T-helper 1 cell treated with Interleukin-12 subunit alpha and Interleukin-12 subunit beta and Interleukin-4 antibody, amounts not matched to agents 30 μg/mL and 1 μg/mL, for 36 hours (primary cell): ENCODE measurements around the gene UBE2G2.
"Not testable (repeated sequence)": the region's sequence is repeated elsewhere in the genome, so short reads cannot be mapped to it uniquely, and the experiment has no call there.

Experiments used
- H3K27ac Mint-ChIP-seq: one replicate; pipeline ENCODE4 v1.8.0; 2021; ENCODE audit warnings: mild to moderate bottlenecking, mixed read lengths
- H3K27me3 Mint-ChIP-seq: one replicate; pipeline ENCODE4 v1.8.0; 2021; ENCODE audit warnings: low read depth, mixed read lengths
- H3K36me3 Mint-ChIP-seq: one replicate; pipeline ENCODE4 v1.8.0; 2021; ENCODE audit warnings: low read depth, mixed read lengths
- H3K4me1 Mint-ChIP-seq: one replicate; pipeline ENCODE4 v1.8.0; 2021; ENCODE audit warnings: low read depth, mixed read lengths
- H3K4me3 Mint-ChIP-seq: one replicate; pipeline ENCODE4 v1.8.0; 2021; ENCODE audit warnings: mild to moderate bottlenecking, moderate library complexity, mixed read lengths
- H3K9me3 Mint-ChIP-seq: one replicate; pipeline ENCODE4 v1.8.0; 2021; ENCODE audit warnings: mixed read lengths

The UBE2G2 gene

DNA sequence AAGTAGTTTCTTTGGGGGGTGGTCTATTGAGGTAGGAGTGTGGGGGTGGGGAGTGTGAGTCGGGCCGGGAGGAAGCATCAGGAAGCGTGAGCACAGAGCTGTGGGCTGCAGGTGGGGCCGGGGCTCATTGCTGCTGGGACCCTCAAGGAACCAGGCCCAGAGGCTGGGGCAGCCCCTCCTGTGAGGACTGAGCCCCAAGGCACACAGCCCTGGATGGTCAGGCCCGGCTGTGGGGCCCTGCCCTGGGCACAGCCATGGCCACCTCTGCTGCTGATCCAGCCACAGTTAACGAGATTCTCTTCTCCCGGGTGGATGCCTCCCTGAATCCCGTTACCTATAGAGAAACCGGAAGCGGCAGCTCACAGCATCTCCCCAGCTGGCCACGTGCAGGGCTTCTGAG lies 39.2 kb upstream of the UBE2G2 start:
- Mint-ChIP-seq H3K27me3 (no peaks in the 10 kb centered on the region), H3K9me3 (no peaks in the 10 kb centered on the region), H3K36me3 (no peaks in the 10 kb centered on the region)

DNA sequence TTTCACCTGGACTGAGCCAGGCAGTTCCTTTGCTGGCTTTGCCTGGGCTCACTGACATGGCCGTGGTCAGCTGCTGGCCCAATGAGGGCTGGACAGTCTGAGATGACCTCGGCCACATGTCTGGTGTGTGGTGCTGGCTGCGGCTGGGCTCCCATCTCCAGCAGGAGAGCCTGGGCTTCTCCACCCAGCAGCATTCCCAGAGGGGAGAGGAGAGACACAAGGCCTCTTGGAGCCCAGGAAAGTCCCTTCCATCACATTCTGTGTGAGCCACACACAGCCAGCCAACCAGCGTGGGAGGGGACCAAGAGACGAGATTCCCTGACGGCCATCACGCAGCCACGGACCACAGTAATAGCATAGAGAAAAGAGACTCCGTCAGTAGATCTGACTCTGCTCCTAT lies 37.3 kb upstream of the UBE2G2 start:
- no peaks in the 10 kb centered on the region for H3K27me3 Mint-ChIP-seq
- H3K9me3 Mint-ChIP-seq: no peaks in the 10 kb centered on the region

More for the DNA sequence above, 39.2 kb upstream of the UBE2G2 start:
- Mint-ChIP-seq H3K27ac (no peak overlapping the region), H3K4me1 (no peaks in the 10 kb centered on the region), H3K4me3 (no peak overlapping the region)

DNA sequence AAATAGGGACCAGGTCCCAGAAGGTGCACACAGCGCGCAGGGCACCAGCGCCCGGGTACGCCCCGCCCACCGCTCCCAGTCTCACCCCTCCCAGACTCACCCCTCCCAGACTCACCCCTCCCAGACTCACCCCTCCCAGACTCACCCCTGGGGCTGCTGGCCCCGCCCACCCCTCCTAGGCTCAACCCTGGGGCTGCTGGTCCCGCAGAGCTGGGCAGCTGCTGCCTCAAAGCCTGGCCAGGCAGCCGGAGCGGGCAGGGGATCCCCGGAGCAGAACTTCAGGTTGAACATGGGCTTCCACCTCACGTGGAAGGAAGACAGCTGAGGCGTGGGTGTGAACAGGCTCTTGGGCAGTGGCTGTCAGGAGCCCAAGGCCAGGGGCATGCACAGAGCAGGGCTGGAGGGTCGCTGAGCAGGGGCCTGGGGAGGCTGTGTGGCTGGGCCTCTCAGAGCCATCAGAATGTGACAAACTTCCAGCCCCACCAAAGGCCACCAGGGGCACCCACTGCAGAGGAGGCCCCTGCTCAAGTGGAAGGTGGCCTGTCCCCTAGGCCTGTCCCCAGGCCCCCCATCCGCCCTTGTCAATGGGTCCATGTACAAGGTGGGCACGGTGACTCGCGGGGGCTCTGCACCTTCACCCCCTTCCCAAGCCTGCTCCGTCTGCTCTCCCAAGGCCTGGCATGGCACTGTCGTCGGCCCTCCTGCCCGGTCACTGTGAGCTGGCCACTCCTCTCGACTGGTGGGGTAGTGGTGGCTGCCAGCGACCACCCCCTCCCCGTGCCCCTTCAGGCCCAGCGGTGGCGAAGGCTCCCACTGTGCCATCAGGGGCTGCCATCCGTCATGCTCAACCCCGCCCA lies 36.6 kb upstream of the UBE2G2 start:
- H3K4me3 Mint-ChIP-seq: no peak overlapping the region
- no peak overlapping the region for H3K27ac Mint-ChIP-seq
- no peaks in the 10 kb centered on the region for H3K27me3 Mint-ChIP-seq
- no peaks in the 10 kb centered on the region for H3K9me3 Mint-ChIP-seq
- no peaks in the 10 kb centered on the region for H3K36me3 Mint-ChIP-seq
- H3K4me1 Mint-ChIP-seq: no peaks in the 10 kb centered on the region

More for the DNA sequence above, 37.3 kb upstream of the UBE2G2 start:
- no peak overlapping the region for H3K27ac Mint-ChIP-seq
- no peaks in the 10 kb centered on the region for H3K4me1 Mint-ChIP-seq
- no peak overlapping the region for H3K4me3 Mint-ChIP-seq
- H3K36me3 Mint-ChIP-seq: no peaks in the 10 kb centered on the region

- no peak overlapping the region for H3K27ac Mint-ChIP-seq
- no peaks in the 10 kb centered on the region for H3K27me3 Mint-ChIP-seq
- H3K36me3 Mint-ChIP-seq: no peaks in the 10 kb centered on the region
- H3K4me1 Mint-ChIP-seq: no peaks in the 10 kb centered on the region
- H3K4me3 Mint-ChIP-seq: no peak overlapping the region
- H3K9me3 Mint-ChIP-seq: no peaks in the 10 kb centered on the region
Observed at GRCh38 chr21:44837537-44837936, 35.9 kb upstream of the UBE2G2 start.

DNA sequence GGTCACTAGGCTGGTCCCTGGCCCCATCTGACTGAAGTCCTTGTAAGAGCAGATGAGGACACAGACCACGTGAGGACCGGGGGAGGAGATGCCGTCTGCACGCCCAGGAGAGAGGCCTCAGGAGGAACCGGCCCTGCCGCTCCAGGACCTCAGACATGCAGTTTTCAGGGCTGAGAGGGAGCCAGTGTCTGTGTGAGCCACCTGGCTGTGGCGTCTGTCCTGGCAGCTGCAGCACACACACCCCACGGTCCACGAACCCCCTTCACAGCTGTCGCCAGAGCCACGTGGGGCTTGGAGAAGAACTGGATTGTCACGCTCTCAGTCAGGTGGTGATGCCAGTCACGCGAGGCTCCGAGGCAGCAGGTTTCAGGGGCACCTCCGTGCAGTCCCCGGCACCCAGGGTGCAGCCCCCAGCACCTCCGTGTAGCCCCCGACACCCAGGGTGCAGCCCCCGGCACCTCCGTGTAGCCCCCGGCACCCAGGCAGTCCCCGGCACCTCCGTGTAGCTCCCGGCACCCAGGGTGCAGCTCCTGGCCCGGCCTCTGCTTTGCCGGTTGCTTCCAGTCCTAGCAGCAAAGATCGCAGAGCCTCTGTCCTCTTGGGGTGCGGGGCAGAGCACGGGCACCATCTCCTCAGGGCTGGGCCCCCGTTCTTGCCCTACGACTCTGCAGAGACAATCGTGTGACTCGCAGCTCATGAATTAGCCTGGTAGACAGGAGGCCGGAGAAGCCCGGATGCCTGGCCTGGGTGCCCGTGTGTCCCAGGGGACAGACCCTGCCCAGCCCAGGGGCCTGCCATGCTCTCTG lies 35.2 kb upstream of the UBE2G2 start:
- H3K27ac Mint-ChIP-seq: no peak overlapping the region
- H3K9me3 Mint-ChIP-seq: no peaks in the 10 kb centered on the region
- H3K36me3 Mint-ChIP-seq: no peaks in the 10 kb centered on the region
- H3K27me3 Mint-ChIP-seq: no peaks in the 10 kb centered on the region
- H3K4me3 Mint-ChIP-seq: no peak overlapping the region
- no peaks in the 10 kb centered on the region for H3K4me1 Mint-ChIP-seq

DNA sequence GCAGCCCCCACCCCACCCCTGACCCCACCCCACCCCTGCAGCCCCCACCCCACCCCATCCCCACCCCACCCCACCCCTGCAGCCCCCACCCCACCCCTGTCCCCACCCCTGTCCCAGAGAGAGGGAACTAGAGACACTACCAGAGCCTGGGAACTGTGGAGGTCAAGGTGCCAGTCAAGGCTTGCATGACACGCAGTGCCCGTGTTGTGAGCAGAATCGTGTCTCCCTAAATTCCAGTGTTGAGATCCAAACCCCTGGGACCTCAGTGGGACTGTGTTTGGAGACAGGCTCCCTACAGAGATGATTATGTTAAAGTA lies 34.7 kb upstream of the UBE2G2 start:
- H3K36me3 Mint-ChIP-seq: no peaks in the 10 kb centered on the region
- no peak overlapping the region for H3K27ac Mint-ChIP-seq
- no peak overlapping the region for H3K4me3 Mint-ChIP-seq
- peaks cover 1% of the 10 kb centered on the region for H3K4me1 Mint-ChIP-seq
- no peaks in the 10 kb centered on the region for H3K9me3 Mint-ChIP-seq
- H3K27me3 Mint-ChIP-seq: no peaks in the 10 kb centered on the region

- Mint-ChIP-seq H3K27ac (no peak overlapping the region), H3K9me3 (no peaks in the 10 kb centered on the region), H3K4me3 (no peak overlapping the region), H3K4me1 (peaks cover 5% of the 10 kb centered on the region), H3K36me3 (no peaks in the 10 kb centered on the region), H3K27me3 (no peaks in the 10 kb centered on the region)
Observed at GRCh38 chr21:44835647-44835973, 34.0 kb upstream of the UBE2G2 start.

- Mint-ChIP-seq H3K27ac (no peak overlapping the region), H3K9me3 (no peaks in the 10 kb centered on the region), H3K36me3 (no peaks in the 10 kb centered on the region), H3K4me3 (no peak overlapping the region), H3K4me1 (peaks cover 5% of the 10 kb centered on the region), H3K27me3 (no peaks in the 10 kb centered on the region)
Observed at GRCh38 chr21:44834951-44835646, 33.5 kb upstream of the UBE2G2 start.

DNA sequence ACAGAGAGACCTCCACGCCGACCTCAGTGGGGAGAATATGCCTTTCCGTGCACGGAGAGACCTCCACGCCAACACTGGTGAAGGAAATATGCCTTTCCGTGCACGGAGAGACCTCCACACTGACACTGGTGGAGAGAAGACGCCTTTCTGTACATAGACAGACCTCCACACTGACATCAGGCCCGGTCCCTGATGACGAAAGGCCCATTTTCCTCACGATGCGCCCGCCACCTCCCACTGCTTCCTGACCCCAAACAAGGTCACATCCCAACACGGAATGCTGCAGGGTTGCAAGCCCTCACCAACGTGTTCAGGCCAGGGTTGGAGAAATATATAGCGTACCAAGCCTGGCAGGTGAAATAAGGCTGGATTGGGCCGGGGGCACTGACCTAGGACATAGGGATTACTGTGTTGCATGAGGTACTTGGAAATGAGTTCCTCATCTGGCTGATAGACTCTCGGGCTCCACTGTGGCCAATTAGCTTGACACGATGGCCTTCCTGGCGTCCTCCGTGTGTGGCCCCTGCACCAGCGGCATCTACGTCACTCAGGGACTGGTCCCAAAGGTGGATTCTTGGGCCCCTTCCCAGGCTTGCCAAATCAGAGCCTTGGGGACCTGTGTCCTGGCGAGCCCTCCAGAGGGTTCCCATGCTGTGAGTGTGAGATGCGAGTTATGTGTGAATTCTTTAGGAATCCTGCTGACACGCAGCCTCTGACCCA lies 32.8 kb upstream of the UBE2G2 start:
- Mint-ChIP-seq H3K9me3 (peaks cover 5% of the 10 kb centered on the region), H3K36me3 (no peaks in the 10 kb centered on the region), H3K4me1 (peaks cover 5% of the 10 kb centered on the region), H3K27me3 (no peaks in the 10 kb centered on the region), H3K4me3 (no peak overlapping the region), H3K27ac (no peak overlapping the region)

DNA sequence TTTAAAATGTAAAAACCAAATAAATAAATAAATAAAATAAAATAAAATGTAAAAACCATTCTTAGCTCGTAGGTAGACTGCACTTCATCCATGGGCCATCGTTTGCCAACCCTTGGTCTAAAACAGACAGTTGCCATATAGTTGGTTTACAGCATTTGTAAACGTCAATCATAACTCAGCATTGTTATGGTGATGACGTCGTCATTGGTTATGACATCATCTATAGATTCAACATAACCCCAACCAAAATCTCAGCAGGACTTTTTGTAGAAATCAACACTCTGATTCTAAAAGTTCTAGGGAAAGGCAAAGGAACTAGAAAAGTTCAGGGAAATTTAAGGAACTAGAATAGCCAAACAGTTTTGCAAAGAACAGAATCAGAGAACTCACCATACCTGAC lies 32.0 kb upstream of the UBE2G2 start:
- no peaks in the 10 kb centered on the region for H3K36me3 Mint-ChIP-seq
- no peak overlapping the region for H3K4me3 Mint-ChIP-seq
- H3K27me3 Mint-ChIP-seq: peaks cover 2% of the 10 kb centered on the region
- H3K4me1 Mint-ChIP-seq: peaks cover 5% of the 10 kb centered on the region
- H3K27ac Mint-ChIP-seq: no peak overlapping the region
- H3K9me3 Mint-ChIP-seq: peaks cover 11% of the 10 kb centered on the region

DNA sequence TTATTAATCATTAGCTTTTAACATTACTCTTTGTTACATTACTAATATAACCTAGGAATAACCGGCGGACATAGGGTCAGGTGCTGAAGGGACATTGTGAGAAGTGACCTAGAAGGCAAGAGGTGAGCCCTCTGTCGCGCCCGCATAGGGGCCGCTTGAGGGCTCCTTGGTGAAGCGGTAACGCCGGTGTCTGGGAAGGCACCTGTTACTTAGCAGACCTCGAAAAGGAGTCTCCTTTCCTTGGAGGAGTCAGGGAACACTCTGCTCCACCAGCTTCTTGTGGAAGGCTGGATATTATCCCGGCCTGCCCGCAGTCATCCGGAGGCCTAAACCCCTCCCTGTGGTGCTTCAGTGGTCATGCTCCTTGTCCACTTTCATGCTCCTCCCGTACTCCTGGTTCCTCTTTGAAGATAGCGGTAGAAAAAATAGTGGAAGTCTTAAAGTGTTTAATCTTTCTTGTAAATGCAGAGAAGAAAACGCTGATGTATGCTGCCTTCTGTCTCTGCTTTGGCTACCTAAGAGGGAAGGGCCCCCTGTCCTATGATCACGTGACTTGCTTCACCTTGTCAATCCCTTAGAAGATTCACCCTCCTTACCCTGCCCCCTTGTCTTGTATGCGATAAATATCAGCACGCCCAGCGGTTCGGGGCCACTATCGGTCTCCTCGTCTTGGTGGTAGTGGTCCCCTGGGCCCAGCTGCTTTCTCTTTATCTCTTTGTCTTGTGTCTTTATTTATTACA lies 31.1 kb upstream of the UBE2G2 start:
- not testable (repeated sequence) for H3K27ac Mint-ChIP-seq, H3K4me3 Mint-ChIP-seq, H3K36me3 Mint-ChIP-seq, H3K4me1 Mint-ChIP-seq
- peaks cover 11% of the 10 kb centered on the region for H3K27me3 Mint-ChIP-seq
- peaks cover 21% of the 10 kb centered on the region for H3K9me3 Mint-ChIP-seq

DNA sequence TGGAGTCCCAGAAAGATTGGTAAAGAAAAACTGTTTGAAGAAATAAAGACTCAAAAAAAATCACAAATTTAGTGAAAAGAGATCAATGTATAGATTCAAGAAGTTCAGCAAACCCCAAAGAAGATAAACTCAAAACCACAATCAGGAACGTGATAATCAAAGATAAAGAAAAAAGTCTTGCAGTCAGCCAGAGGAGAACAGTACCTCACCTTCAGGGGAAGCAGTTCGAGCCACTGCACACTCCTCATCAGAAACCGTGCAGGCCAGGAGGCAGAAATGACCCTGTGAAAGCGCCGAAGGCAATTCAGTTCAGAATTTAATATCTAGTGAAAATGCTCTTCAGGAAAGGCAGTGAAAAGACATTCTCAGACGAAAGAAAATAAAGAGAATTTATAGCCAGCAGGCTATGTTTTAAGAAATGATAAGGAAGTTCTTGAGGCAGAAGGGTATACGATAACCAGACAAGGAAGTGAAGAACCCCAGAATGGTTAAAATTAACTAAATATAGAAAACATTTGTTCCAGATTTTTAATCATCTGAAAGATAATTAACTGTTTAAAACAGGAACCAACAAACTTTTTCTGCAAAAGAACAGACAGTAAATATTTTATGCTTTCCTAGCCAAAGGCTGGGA lies 29.7 kb upstream of the UBE2G2 start:
- Mint-ChIP-seq H3K27me3 (peaks cover 17% of the 10 kb centered on the region), H3K9me3 (peaks cover 29% of the 10 kb centered on the region), H3K4me3 (no peak overlapping the region), H3K36me3 (peaks cover 5% of the 10 kb centered on the region), H3K27ac (no peak overlapping the region), H3K4me1 (peaks cover 5% of the 10 kb centered on the region)

- Mint-ChIP-seq H3K4me3 (no peak overlapping the region), H3K27ac (no peak overlapping the region), H3K9me3 (peaks cover 33% of the 10 kb centered on the region), H3K36me3 (peaks cover 5% of the 10 kb centered on the region), H3K4me1 (peaks cover 5% of the 10 kb centered on the region), H3K27me3 (peaks cover 20% of the 10 kb centered on the region)
Observed at GRCh38 chr21:44829507-44830092, 28.0 kb upstream of the UBE2G2 start.
